GM18505 (cell line): Measurements from ENCODE around the gene CKM.
"Not testable (repeated sequence)": the region's sequence is repeated elsewhere in the genome, so short reads cannot be mapped to it uniquely, and the experiment has no call there.

Experiments
- ATAC-seq: cut with Tn5 transposase; IDR thresholded peaks from one replicate; pipeline ENCODE4 v1.9.1; 2021; ENCODE audit not compliant: unreplicated experiment
- POLR2A ChIP-seq: IDR thresholded peaks from 4 replicates; pipeline ENCODE4 v1.6.1; 2011; ENCODE audit warnings: borderline replicate concordance; ENCODE audit not compliant: insufficient read depth, insufficient read length; ENCODE audit errors: extremely low read depth

CKM gene

GRCh38 chr19:45275370-45275971, 47.2 kb downstream of the CKM start:
- no peak for TF ChIP-seq POLR2A

GRCh38 chr19:45273521-45273855, 49.2 kb downstream of the CKM start:
- no peak for ATAC-seq
- no peak for TF ChIP-seq POLR2A

More at GRCh38 chr19:45275370-45275971, 47.2 kb downstream of the CKM start:
- ATAC-seq = no peak

- no peak for TF ChIP-seq POLR2A
- ATAC-seq = no peak
Measured at GRCh38 chr19:45271735-45272108, 51.0 kb downstream of the CKM start.

- ATAC-seq = no peak
- TF ChIP-seq POLR2A = no peak
Measured at GRCh38 chr19:45271098-45271734, 51.5 kb downstream of the CKM start.

GRCh38 chr19:45269939-45270338, 52.7 kb downstream of the CKM start:
- not testable (repeated sequence) for ATAC-seq

GRCh38 chr19:45267296-45267695, 55.4 kb downstream of the CKM start:
- no peak for TF ChIP-seq POLR2A
- ATAC-seq = no peak

- no peak for ATAC-seq
- TF ChIP-seq POLR2A = no peak
Measured at GRCh38 chr19:45265375-45265774, 57.3 kb downstream of the CKM start.

- ATAC-seq = no peak
- no peak for TF ChIP-seq POLR2A
Measured at GRCh38 chr19:45264781-45265317, 57.8 kb downstream of the CKM start.

- TF ChIP-seq POLR2A = no peak
- ATAC-seq = no peak
Measured at GRCh38 chr19:45263013-45263412, 59.7 kb downstream of the CKM start.

- no peak for ATAC-seq
- no peak for TF ChIP-seq POLR2A
Measured at GRCh38 chr19:45262570-45262969, 60.1 kb downstream of the CKM start.

GRCh38 chr19:45258862-45259261, 63.8 kb downstream of the CKM start:
- ATAC-seq = no peak
- no peak for TF ChIP-seq POLR2A

GRCh38 chr19:45256836-45257235, 65.8 kb downstream of the CKM start:
- ATAC-seq = no peak
- no peak for TF ChIP-seq POLR2A
